HG02798 (cell line): ENCODE data around the gene KIF26A.
"Not testable (repeated sequence)": the region's sequence is repeated elsewhere in the genome, so short reads cannot be mapped to it uniquely, and the experiment has no call there.

Source experiments
- ATAC-seq: cut with Tn5 transposase; IDR thresholded peaks from one replicate; pipeline ENCODE4 v1.9.1; 2021; ENCODE audit warnings: mild to moderate bottlenecking; ENCODE audit not compliant: unreplicated experiment, poor library complexity

KIF26A gene

DNA sequence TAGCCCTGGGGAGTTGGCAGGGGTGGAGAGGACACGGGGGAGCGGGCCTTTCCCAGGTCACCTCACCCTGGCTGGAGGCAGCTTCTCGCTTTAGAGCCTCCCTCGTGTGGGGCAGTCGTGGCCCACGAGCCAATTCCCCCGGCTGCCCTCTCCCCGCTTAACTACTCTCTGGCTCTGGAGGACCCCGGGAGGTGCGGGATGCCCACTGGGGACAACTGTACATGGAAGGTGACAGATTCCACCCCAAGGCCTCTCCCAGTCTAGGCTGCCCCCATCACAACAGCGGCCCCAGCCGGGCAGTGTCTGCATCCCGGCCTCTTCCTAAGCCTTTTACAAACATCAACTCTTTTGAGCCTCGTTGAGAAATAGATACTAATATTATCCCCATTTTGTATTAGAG lies 78.1 kb downstream of the KIF26A start:
- ATAC-seq: no peak

DNA sequence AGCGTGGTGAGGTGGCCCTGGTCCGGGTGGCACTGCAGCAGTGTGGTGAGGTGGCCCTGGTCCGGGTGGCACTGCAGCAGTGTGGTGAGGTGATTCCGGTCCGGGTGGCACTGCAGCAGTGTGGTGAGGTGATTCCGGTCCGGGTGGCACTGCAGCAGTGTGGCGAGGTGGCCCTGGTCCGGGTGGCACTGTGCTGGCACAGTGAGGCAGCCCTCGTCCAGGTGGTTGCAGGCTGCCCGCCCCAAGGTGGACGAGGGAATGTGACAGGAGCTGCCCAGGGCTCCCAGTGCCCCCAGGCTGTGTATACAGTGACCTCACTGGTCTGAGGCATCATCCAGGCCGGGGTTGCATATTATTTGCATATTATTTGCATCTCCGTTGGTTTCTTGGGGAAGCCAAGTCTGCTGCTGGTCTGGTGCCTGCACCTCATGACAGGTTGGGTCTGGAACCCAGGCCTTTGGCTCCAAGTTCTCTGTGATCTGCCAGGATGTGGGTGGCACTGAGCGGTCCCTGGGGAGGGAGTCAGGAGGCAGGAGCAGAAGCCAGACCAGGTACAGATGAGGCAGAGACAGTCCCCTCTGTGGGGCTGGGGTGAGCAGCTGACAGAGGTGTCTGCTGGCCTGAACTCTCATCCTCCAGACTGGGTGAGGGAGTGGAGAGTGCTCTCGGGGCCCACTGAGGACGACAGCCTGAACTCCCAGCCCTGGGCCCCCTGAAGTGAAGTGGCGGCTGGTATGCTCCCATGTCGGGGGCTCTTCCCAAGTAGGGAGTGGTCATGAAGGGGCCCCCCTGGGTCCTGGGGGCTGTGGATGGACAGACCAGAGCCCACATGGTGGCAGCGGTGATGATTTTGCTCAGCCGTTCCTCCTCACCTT lies 79.3 kb downstream of the KIF26A start:
- ATAC-seq: no peak

- ATAC-seq: no peak
Observed at GRCh38 chr14:104218361-104219180, 80.2 kb downstream of the KIF26A start.

- ATAC-seq: no peak
Observed at GRCh38 chr14:104219731-104220214, 81.4 kb downstream of the KIF26A start.

DNA sequence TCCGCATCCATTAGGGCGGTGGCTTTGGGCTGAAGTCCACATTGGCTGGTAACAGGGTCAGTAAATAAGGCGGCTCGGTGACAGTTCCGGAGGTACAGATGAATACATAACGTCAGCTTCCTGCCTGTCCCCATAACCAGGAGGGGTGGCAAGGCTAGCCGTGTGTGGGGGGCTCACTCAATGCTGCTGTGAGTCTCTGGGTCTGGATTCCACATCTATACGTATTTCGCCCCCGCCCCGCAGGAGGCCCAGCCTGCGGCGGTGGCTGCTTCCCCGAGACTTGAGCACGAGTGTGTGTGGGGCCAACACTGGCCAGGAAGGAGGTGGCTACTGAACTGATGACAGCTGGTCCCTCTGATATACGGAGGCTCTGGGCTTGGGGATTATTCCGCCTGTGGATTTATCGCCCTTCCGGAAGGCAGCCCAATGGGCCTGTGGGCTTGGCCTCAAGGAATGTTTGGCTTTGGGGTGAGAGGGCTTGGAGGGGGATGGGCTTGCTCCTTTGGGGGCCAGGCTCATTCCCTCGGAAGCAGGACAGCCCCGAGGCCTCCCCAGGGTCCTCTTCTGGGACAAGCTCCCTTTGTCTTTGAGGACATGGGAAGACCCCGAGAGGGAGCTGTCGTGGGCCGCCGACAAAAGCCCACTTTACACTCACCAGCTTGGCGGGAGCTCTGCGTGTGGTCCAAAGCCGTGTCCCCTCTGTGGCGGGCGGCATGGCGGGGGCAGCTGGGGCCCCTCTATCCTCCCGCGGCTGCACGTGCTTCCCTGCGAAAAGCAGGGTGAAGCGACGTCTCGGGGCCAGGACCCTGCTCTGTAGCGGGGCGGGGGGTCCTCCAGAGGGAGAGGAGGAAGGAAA lies 82.1 kb downstream of the KIF26A start:
- no peak for ATAC-seq

DNA sequence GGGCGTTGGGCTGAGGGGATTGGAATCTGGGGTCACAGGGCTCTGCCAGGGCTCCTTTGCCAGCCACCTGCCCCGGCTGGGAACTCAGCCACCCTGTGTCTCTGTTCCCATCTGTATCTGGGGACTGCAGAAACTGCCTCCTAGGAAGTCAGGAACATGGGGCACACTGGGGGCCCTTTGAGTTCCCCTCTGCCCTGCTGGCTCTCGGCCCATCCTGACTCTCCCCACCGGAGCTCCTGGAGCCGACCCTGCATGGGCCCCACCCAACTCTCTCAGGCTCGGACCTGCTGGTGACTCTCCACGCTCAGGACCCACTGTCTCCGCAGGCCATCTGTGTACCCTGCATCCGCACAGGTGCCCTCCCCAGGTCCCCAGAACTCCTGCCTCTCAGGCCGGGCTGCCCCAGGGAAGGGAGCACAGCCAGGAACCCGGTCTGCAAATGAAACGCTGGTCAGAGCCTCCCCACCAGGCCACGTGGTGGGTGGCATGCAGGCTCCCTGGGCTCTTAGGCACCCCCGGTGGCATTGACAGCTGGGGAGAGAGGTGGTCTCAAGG lies 82.8 kb downstream of the KIF26A start:
- no peak for ATAC-seq

- ATAC-seq: no peak
Observed at GRCh38 chr14:104221636-104222369, 83.4 kb downstream of the KIF26A start.

DNA sequence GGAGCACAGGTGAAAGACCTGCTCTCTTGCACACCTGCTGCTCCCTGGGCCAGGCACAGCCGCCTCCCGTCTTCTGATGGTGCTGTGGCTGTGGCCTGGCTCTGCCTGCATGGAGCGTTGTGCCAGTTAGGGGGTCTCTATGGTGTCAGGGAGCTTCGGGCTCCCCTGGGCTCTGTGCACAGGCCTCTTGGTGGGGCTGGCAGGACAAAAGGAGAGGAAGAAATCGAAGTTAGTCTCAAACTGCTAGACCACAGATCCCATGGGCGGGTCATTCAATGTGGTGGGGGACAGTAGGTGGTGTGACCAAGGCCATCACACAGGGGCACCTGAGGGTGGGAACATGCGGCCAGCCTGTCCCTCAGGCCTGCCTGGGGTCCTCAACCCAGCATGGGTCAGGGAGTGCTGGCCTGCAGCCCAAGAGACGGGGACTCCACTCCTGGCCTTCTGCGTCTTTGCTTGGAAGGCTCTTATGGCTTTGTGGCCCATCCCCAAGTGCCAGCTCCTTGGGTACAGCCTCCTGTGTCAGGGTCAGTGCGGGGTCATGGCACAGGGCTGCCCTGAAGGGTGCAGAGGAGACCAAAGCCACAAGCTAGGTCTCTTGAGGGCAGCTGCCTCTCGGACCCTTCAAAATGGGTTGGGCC lies 84.1 kb downstream of the KIF26A start:
- ATAC-seq: no peak

- ATAC-seq: no peak
Observed at GRCh38 chr14:104223101-104224041, 85.0 kb downstream of the KIF26A start.

DNA sequence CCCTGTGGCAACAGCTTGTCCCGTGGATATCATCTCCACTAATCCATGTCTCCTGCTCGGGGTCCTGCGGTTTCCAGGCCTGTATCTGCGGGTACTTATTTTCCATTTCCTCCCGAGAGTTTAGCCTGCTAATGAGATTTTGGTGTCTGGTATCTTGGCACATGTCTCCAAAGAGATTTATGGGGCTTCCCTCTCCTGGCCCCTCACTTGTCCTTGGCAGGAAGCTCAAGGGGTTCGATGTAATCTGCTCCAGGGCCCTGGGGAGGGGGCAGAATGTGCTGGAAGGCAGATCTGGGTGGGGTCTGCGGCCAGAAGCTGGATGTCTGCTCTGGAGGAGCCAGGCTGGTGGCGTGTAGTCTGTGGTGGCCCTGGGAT lies 85.7 kb downstream of the KIF26A start:
- no peak for ATAC-seq

DNA sequence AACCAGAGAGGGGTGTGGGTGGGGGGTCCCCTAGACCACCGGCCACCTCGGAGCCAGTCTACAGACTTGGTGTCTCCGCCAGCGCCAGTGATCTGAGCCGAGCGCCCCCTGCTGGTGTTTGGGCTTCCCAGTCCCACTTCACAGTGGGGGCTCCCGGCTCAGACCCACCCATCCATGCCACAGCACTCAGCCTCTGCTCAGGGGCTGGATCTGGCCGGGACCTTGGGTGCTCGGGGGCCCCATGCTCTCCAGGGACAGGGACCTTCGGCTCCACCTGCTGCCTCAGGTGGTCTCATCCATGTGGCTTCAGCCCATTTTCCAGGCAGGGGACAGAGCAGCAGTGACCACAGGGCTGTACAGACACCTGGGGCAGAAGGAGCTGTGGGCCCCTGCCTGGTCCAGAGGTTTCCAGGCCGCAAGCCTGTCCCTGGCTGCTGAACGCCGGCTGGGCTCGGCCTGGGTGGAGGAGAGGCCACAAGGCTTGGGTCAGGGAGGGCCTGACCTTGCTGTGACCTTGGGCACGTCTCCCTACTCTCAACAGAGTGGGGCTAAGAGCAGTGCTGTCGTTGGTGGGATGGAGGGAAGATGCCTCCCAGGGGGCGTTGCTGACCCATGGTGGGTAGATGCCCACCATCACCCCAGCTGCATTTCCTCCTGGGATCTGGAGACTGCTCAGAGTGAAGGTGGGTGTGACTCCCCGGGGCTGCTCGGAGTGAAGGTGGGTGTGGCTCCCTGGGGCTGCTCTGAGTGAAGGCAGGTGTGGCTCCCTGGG lies 86.3 kb downstream of the KIF26A start:
- ATAC-seq: no peak

- not testable (repeated sequence) for ATAC-seq
Observed at GRCh38 chr14:104225278-104226190, 87.1 kb downstream of the KIF26A start.

- ATAC-seq: no peak
Observed at GRCh38 chr14:104226421-104227383, 88.3 kb downstream of the KIF26A start.

- no peak for ATAC-seq
Observed at GRCh38 chr14:104227806-104228205, 89.4 kb downstream of the KIF26A start.

- ATAC-seq: no peak
Observed at GRCh38 chr14:104228221-104228620, 89.8 kb downstream of the KIF26A start.
